DOHH2 (cell line): Measurements from ENCODE around the gene FTO.

ENCODE experiments used
- EZH2phosphoT487 ChIP-seq: fragments of 200-600 bp; sonication (generic); IDR thresholded peaks from 2 replicates; pipeline ENCODE4 v1.6.1; 2017; ENCODE audit warnings: borderline replicate concordance, mild to moderate bottlenecking, antibody characterized with exemption, low read length, moderate library complexity, mixed read lengths
- TF ChIP-seq, protein P1 (sequence below): fragments of 200-600 bp; sonication (generic); IDR thresholded peaks from one replicate; pipeline ENCODE4 v1.5.1; 2014; ENCODE audit warnings: antibody characterized with exemption, mild to moderate bottlenecking, low read depth, low read length; ENCODE audit not compliant: poor library complexity, severe bottlenecking

- TF ChIP-seq, protein P1, sequence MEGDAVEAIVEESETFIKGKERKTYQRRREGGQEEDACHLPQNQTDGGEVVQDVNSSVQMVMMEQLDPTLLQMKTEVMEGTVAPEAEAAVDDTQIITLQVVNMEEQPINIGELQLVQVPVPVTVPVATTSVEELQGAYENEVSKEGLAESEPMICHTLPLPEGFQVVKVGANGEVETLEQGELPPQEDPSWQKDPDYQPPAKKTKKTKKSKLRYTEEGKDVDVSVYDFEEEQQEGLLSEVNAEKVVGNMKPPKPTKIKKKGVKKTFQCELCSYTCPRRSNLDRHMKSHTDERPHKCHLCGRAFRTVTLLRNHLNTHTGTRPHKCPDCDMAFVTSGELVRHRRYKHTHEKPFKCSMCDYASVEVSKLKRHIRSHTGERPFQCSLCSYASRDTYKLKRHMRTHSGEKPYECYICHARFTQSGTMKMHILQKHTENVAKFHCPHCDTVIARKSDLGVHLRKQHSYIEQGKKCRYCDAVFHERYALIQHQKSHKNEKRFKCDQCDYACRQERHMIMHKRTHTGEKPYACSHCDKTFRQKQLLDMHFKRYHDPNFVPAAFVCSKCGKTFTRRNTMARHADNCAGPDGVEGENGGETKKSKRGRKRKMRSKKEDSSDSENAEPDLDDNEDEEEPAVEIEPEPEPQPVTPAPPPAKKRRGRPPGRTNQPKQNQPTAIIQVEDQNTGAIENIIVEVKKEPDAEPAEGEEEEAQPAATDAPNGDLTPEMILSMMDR, result no peak
- TF ChIP-seq EZH2phosphoT487, result no peak
Observed at GRCh38 chr16:53726625-53727024, 22.7 kb downstream of the FTO start.
